ENCODE measurements around the gene FLOT2. TPM values are rescaled to one million over a fixed set of nuclear protein-coding genes. Genes with fewer than 3 reads are reported as not detected.

Gene FLOT2
- total RNA-seq, 1 donor from 2014 or later: 143 TPM

GRCh38 chr17:28874750-28875149 is 22.8 kb downstream of the FLOT2 start:
- no peak overlapping the region for H3K27ac Mint-ChIP-seq (ENCODE audit: unreplicated experiment)
- no peak for TF ChIP-seq CTCF (IDR thresholded peaks at IDR 0.05; ENCODE audit: partially characterized antibody, unreplicated experiment)
- peaks cover 10% of the 10 kb centered on the region for H3K36me3 Mint-ChIP-seq (ENCODE audit: unreplicated experiment)
- DNase-seq: no peak
- peaks cover 8% of the 10 kb centered on the region for H3K9me3 Mint-ChIP-seq (ENCODE audit: unreplicated experiment)
- H3K4me1 Mint-ChIP-seq (ENCODE audit: low read depth, unreplicated experiment): peaks cover 2% of the 10 kb centered on the region
- no peak overlapping the region for H3K4me3 Mint-ChIP-seq (ENCODE audit: unreplicated experiment)
- H3K27me3 Mint-ChIP-seq (ENCODE audit: unreplicated experiment): peaks cover 1% of the 10 kb centered on the region

GRCh38 chr17:28873839-28874238 is 23.7 kb downstream of the FLOT2 start:
- DNase-seq: no peak
- peaks cover 10% of the 10 kb centered on the region for H3K36me3 Mint-ChIP-seq (ENCODE audit: unreplicated experiment)
- no peak overlapping the region for H3K4me3 Mint-ChIP-seq (ENCODE audit: unreplicated experiment)
- peaks cover 5% of the 10 kb centered on the region for H3K9me3 Mint-ChIP-seq (ENCODE audit: unreplicated experiment)
- peaks cover 2% of the 10 kb centered on the region for H3K4me1 Mint-ChIP-seq (ENCODE audit: low read depth, unreplicated experiment)
- H3K27me3 Mint-ChIP-seq (ENCODE audit: unreplicated experiment): peaks cover 1% of the 10 kb centered on the region
- H3K27ac Mint-ChIP-seq (ENCODE audit: unreplicated experiment): no peak overlapping the region
- no peak for TF ChIP-seq CTCF (IDR thresholded peaks at IDR 0.05; ENCODE audit: partially characterized antibody, unreplicated experiment)

- Mint-ChIP-seq H3K4me3 (ENCODE audit: unreplicated experiment) (no peak overlapping the region), H3K9me3 (ENCODE audit: unreplicated experiment) (peaks cover 5% of the 10 kb centered on the region), H3K27me3 (ENCODE audit: unreplicated experiment) (peaks cover 1% of the 10 kb centered on the region), H3K4me1 (ENCODE audit: low read depth, unreplicated experiment) (peaks cover 5% of the 10 kb centered on the region), H3K27ac (ENCODE audit: unreplicated experiment) (no peak overlapping the region), H3K36me3 (ENCODE audit: unreplicated experiment) (peaks cover 4% of the 10 kb centered on the region)
- DNase-seq: no peak
- TF ChIP-seq CTCF (IDR thresholded peaks at IDR 0.05; ENCODE audit: partially characterized antibody, unreplicated experiment): no peak
These were observed 26.4 kb downstream of the FLOT2 start for GRCh38 chr17:28871056-28871579.

- no peak for TF ChIP-seq CTCF (IDR thresholded peaks at IDR 0.05; ENCODE audit: partially characterized antibody, unreplicated experiment)
- no peak overlapping the region for H3K27ac Mint-ChIP-seq (ENCODE audit: unreplicated experiment)
- no peaks in the 10 kb centered on the region for H3K36me3 Mint-ChIP-seq (ENCODE audit: unreplicated experiment)
- H3K4me3 Mint-ChIP-seq (ENCODE audit: unreplicated experiment): no peak overlapping the region
- H3K9me3 Mint-ChIP-seq (ENCODE audit: unreplicated experiment): peaks cover 7% of the 10 kb centered on the region
- H3K4me1 Mint-ChIP-seq (ENCODE audit: low read depth, unreplicated experiment): peaks cover 4% of the 10 kb centered on the region
- no peak for DNase-seq
- peaks cover 1% of the 10 kb centered on the region for H3K27me3 Mint-ChIP-seq (ENCODE audit: unreplicated experiment)
These were observed 30.3 kb downstream of the FLOT2 start for GRCh38 chr17:28867276-28867675.

- H3K9me3 Mint-ChIP-seq (ENCODE audit: unreplicated experiment): peaks cover 6% of the 10 kb centered on the region
- peaks cover 1% of the 10 kb centered on the region for H3K27me3 Mint-ChIP-seq (ENCODE audit: unreplicated experiment)
- H3K4me3 Mint-ChIP-seq (ENCODE audit: unreplicated experiment): no peak overlapping the region
- no peak overlapping the region for H3K27ac Mint-ChIP-seq (ENCODE audit: unreplicated experiment)
- H3K36me3 Mint-ChIP-seq (ENCODE audit: unreplicated experiment): no peaks in the 10 kb centered on the region
- DNase-seq: no peak
- H3K4me1 Mint-ChIP-seq (ENCODE audit: low read depth, unreplicated experiment): peaks cover 7% of the 10 kb centered on the region
- TF ChIP-seq CTCF (IDR thresholded peaks at IDR 0.05; ENCODE audit: partially characterized antibody, unreplicated experiment): no peak
These were observed 31.4 kb downstream of the FLOT2 start for GRCh38 chr17:28865946-28866752.

All from glutamatergic neuron (in vitro differentiated cells).